ENCODE data around the gene PNPT1. TPM values are rescaled to one million over a fixed set of nuclear protein-coding genes. Genes with fewer than 3 reads are reported as not detected.

The PNPT1 gene
- total and polyA plus RNA-seq, 2 of the 4 experiments (the other 2 are of a cell fraction), result 11.2 to 14.3 TPM

- dilution Hi-C loops (cut with HindIII; ENCODE audit: low sequenced_read_pairs, unreplicated experiment) (no loop called here), intact Hi-C loops (cut with micrococcal nuclease) (no loop called here), in situ Hi-C loops (cut with MboI; ENCODE audit: low sequenced_read_pairs) (no loop called here)
- no TSS peak for BruUV-seq (replicated peaks)
- Histone ChIP-seq H3K4me3 (ENCODE audit: insufficient read depth, low read depth, low read length) (no peak overlapping the region), H3K36me3 (ENCODE audit: control insufficient read depth, insufficient read depth, low read length) (peaks cover 2% of the 10 kb centered on the region), H3K4me1 (ENCODE audit: control insufficient read depth, insufficient read depth, low read length) (no peaks in the 10 kb centered on the region), H3K27ac (ENCODE audit: insufficient read depth, low read length) (peak overlapping the region; percentile 21; the same call in 1 of the 2 replicates), H3K4me2 (ENCODE audit: low read depth, low read length) (peak overlapping the region; percentile 62; the same call in 1 of the 2 replicates), H3K14ac (replicated peaks; ENCODE audit: low read depth, low read length) (peak overlapping the region; percentile 95), H2BK20ac (ENCODE audit: low read depth, low read length) (peak overlapping the region; percentile 91; the same call in 1 of the 2 replicates), H2BK15ac (ENCODE audit: low read depth, low read length) (peak overlapping the region; percentile 69; the same call in 1 of the 3 replicates), H2BK120ac (ENCODE audit: low read depth, low read length) (peak overlapping the region; percentile 76; the same call in 1 of the 2 replicates), H3K9me1 (ENCODE audit: insufficient read depth, low read length) (no peaks in the 10 kb centered on the region), H3K18ac (ENCODE audit: low read depth, low read length) (no peak overlapping the region), H4K20me1 (ENCODE audit: insufficient read depth, low read length) (no peaks in the 10 kb centered on the region), H3K9me3 (ENCODE audit: control insufficient read depth, insufficient read depth, low read length) (no peaks in the 10 kb centered on the region), H2BK5ac (ENCODE audit: low read depth, low read length, poor library complexity, severe bottlenecking) (peak overlapping the region; percentile 92), H3K56ac (ENCODE audit: extremely low read depth, insufficient read depth, low read length) (peak overlapping the region; percentile 40; the same call in 1 of the 2 replicates), H3K23ac (ENCODE audit: low read depth, low read length) (peak overlapping the region; percentile 93), H4K5ac (ENCODE audit: low read depth, low read length) (no peak overlapping the region), H4K91ac (ENCODE audit: insufficient read depth, low read depth, low read length) (no peak overlapping the region), H3K4ac (ENCODE audit: low read depth, low read length) (peak overlapping the region; percentile 84; the same call in 1 of the 2 replicates), H4K8ac (ENCODE audit: low read depth in 2 of 2, low read length in 2 of 2) (peak overlapping the region in 1 of 2 experiments; percentile 96; a peak in 3 of 4 replicates), H3K79me1 (ENCODE audit: low read depth in 1 of 2, low read length in 2 of 2) (peaks cover 11 to 26% of the 10 kb centered on the region in 2 experiments), H3K9ac (ENCODE audit: low read depth, low read length) (no peak overlapping the region), H3K27me3 (ENCODE audit: control insufficient read depth, insufficient read depth, low read length) (no peaks in the 10 kb centered on the region), H2AK9ac (replicated peaks; ENCODE audit: low read depth, low read length, poor library complexity) (no peak overlapping the region), H2AFZ (replicated peaks; ENCODE audit: low read length, poor library complexity) (no peak overlapping the region), H2AK5ac (ENCODE audit: low read depth, low read length) (no peak overlapping the region)
- ATAC-seq (ENCODE audit: low read depth) (peak; percentile 68), DNase-seq (peak; percentile 80)
- ChIA-PET CTCF (no interaction called here), POLR2A (ENCODE audit: unreplicated experiment) (no interaction called here)
- WGBS, 2 experiments (ENCODE audit: extremely low coverage in 2 of 2, insufficient read length in 1 of 2), result no CpG with 5 or more reads among the region's 2 CpGs
- TF ChIP-seq FOS (IDR thresholded peaks at IDR 0.05; ENCODE audit: low read depth, low read length) (peak; percentile 33; the same call in 1 of the 2 replicates), CEBPB (IDR thresholded peaks at IDR 0.05; ENCODE audit: low read depth, low read length) (peak; percentile 93), MAFK (IDR thresholded peaks at IDR 0.05; ENCODE audit: low read depth, low read length) (0 out of 2 replicates have a peak, but pooled peaks have one; percentile 2)
- TF ChIP-seq, protein P1, sequence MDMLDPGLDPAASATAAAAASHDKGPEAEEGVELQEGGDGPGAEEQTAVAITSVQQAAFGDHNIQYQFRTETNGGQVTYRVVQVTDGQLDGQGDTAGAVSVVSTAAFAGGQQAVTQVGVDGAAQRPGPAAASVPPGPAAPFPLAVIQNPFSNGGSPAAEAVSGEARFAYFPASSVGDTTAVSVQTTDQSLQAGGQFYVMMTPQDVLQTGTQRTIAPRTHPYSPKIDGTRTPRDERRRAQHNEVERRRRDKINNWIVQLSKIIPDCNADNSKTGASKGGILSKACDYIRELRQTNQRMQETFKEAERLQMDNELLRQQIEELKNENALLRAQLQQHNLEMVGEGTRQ (IDR thresholded peaks at IDR 0.05; ENCODE audit: low read depth, low read length), result no peak
Measured at GRCh38 chr2:55585451-55586080, 108.1 kb downstream of the PNPT1 start.

Other genes with a start within 250 kb of the PNPT1 start
- 11.1 and 32.8 TPM in 2 replicates for gene CFAP36, start 174.1 kb downstream of the PNPT1 start, total RNA-seq (2012; rRNA removed)
- 13.5 and 16.8 TPM in 2 replicates for gene CFAP36, start 174.1 kb downstream of the PNPT1 start, polyA plus RNA-seq (2012; rRNA removed)
- gene PPP4R3B, start 76.2 kb downstream of the PNPT1 start, total RNA-seq (2012; rRNA removed), result 23.7 and 44.7 TPM in 2 replicates
- gene PPP4R3B, start 76.2 kb downstream of the PNPT1 start, polyA plus RNA-seq (2012; rRNA removed), result 8.9 and 11.9 TPM in 2 replicates
- gene EFEMP1, start 229.9 kb upstream of the PNPT1 start, total RNA-seq (2012; rRNA removed), result 164 and 214 TPM in 2 replicates
- gene EFEMP1, start 229.9 kb upstream of the PNPT1 start, polyA plus RNA-seq (2012; rRNA removed), result 198 and 219 TPM in 2 replicates

Data from IMR-90 (cell line).